ENCODE measurements around the gene RBM39.

DNA sequence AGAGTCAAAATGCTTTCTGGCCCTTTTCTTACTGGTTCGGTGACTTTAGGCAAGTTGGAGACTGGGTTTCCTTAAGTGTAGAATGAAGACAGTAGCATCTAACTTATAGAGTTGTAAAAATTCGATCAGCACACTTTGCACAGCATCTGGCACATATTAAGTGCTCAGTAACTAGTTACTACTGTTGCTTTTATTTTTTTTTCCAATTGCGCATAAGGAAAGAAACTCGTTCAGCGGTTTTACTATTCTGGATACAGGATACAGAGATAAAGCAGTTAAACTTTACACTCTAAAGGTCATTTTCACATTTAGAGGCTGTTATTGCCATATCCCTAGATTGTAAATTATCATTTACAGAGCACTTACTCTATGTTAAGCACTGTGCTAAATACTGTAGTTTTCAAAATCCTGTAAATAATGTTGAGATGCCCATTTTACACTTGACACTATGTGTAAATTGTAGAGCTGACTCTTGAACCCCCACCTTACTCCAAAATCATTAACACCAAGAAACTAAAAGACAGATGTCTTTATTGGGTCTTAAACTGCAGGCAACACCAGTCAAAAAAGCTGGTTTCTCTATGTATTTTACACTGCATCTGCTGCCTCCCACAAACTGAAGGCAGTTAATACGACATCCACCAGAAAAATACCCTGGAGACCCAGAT lies 42.0 kb downstream of the RBM39 start:
- TF ChIP-seq, protein P1, sequence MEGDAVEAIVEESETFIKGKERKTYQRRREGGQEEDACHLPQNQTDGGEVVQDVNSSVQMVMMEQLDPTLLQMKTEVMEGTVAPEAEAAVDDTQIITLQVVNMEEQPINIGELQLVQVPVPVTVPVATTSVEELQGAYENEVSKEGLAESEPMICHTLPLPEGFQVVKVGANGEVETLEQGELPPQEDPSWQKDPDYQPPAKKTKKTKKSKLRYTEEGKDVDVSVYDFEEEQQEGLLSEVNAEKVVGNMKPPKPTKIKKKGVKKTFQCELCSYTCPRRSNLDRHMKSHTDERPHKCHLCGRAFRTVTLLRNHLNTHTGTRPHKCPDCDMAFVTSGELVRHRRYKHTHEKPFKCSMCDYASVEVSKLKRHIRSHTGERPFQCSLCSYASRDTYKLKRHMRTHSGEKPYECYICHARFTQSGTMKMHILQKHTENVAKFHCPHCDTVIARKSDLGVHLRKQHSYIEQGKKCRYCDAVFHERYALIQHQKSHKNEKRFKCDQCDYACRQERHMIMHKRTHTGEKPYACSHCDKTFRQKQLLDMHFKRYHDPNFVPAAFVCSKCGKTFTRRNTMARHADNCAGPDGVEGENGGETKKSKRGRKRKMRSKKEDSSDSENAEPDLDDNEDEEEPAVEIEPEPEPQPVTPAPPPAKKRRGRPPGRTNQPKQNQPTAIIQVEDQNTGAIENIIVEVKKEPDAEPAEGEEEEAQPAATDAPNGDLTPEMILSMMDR (IDR thresholded peaks at IDR 0.05) = no peak
- no peak for TF ChIP-seq POLR2A (IDR thresholded peaks at IDR 0.05)
